NCI-H524 (cell line): ENCODE data around the gene ADARB1.

Experiments
- DNase-seq, 2 experiments: peaks; one replicate each; lab custom pipeline; 2025; lab: John Stamatoyannopoulos, UW

The ADARB1 gene

DNA sequence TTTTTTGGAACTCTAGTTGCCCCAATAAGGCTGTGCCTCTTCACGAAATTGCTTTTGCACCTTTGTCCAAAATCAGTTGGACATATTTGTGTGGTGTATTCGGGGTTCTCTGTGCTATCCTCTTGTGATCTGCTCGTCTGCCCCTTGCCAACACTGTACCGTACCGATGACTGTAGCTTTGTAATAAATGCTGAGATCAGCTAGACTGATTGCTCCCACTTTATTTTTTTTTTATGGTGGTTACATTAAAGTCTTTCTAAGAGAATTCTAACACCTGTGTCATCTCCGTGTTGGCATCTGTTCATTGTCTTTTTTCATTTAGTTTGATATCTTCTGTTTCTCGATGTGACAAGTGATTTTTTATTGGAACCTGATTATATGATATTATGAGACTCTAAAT lies 94.1 kb downstream of the ADARB1 start:
- no peak for DNase-seq

DNA sequence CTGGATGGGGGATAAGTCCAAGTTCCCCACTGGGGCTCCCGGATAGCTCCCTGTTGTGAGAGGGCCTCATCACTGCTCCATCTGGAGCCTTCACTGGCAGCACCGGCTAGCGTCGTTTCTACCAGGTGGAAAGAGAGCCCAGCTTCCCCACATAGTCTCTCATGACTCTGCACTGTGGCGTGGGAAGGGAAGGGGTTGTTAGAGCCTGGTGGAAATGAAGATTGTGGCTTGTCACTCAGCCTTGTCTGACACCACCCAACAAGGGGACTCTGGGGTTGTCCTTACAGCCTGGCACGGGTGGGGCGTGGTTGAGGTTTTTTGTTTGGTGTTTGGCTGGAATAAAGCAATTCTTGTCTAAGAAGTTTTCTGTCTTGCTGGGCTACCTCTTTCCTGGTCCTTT lies 94.6 kb downstream of the ADARB1 start:
- DNase-seq, result no peak

DNA sequence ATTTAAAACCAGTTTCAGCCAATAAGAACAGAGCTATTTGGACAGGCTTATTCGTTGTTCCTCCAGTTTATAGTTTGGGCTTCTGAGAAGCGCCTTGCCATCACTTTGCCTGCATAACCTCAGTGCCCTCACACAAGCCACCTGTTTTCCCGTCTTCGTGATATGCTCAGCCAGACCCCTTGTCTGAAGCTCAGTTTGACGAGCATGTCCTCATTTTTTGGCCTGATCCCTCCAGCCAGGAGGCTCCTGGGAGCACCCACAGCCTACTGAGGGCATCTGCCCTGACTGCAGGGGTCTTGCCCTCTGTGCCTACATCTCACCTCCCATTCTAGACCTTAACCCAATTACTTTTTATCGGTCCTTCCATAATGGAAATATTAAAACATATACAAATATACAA lies 95.3 kb downstream of the ADARB1 start:
- no peak for DNase-seq

DNA sequence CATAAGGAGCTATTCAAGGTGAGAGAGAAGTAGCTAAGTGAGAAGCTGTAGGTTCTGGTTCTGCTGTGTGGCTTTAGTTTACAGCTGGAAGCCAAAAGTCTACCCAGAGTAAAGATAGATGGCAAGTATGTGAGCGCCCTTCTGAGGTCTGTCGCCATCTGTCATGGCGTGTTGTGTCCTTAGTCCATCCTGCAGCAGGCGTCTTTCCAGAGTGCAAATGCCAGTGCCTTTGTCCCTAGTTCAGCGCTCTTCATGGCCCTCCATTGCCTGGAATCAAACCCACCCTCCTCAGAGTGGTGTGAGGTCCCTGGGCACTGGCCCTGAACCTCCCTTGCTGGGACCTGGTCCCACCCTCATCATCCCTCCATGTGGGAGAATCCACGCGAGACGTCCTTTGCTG lies 96.6 kb downstream of the ADARB1 start:
- DNase-seq, result no peak

DNA sequence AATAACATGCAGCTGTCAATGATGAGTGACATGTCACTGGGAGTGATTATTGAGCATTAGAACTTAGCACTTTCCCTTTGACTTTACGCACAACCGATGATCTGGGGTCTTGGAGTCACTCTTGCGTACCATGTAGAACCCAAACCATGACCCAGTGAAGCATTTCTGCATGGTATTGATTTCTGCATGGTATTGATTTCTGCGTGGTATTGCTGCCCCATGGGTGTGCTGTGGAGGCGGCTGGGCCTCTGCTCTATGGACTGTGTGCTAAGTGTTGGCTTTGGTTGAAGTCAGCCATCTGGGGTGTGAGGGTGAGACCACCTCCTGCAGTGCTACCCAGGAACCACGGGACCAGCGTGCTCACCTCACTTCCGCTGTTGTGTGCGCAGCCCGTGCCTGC lies 98.0 kb downstream of the ADARB1 start:
- no peak for DNase-seq

DNA sequence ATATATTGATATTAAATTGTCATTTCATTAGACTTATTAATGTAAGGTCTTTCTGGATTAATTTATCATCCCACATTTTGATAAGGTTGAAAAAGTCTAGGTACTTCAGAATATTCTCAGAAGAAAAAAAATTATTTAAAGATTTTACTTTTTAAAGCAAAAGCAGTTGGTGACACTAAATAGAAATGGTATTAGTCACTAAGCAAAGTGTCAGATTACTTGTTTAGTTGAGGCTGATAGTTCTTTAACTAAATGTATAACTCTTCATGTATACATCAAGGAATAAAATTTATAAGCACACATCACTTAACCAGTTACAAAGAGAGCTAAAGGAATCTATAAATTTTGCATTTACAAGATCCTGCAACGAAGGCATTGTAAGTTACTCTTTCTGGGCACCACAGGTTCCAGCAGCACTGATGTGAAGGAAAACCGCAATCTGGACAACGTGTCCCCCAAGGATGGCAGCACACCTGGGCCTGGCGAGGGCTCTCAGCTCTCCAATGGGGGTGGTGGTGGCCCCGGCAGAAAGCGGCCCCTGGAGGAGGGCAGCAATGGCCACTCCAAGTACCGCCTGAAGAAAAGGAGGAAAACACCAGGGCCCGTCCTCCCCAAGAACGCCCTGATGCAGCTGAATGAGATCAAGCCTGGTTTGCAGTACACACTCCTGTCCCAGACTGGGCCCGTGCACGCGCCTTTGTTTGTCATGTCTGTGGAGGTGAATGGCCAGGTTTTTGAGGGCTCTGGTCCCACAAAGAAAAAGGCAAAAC lies 101.1 kb downstream of the ADARB1 start:
- no peak for DNase-seq

DNA sequence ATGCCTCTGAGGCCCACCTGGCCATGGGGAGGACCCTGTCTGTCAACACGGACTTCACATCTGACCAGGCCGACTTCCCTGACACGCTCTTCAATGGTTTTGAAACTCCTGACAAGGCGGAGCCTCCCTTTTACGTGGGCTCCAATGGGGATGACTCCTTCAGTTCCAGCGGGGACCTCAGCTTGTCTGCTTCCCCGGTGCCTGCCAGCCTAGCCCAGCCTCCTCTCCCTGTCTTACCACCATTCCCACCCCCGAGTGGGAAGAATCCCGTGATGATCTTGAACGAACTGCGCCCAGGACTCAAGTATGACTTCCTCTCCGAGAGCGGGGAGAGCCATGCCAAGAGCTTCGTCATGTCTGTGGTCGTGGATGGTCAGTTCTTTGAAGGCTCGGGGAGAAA lies 101.8 kb downstream of the ADARB1 start:
- DNase-seq, result no peak

DNA sequence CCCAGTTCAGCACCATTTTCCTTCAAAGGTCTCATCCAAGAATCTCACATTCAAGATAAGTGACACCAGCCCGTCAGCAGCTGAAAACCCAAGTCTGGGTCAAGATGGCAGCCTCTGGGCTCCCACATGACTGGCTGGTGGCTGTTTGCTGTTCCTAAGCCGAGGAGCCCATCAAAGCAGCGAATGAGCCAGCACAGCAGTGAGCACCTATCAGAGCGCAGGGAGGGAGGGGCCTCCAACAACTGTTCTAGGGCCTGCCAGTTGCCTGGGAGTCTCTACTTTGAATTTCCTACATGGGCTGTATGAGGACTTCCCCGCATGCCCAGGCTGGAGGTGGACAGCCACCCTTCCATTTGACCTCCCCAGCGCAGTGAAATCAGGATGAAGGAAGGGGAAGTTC lies 102.7 kb downstream of the ADARB1 start:
- DNase-seq, result no peak

DNA sequence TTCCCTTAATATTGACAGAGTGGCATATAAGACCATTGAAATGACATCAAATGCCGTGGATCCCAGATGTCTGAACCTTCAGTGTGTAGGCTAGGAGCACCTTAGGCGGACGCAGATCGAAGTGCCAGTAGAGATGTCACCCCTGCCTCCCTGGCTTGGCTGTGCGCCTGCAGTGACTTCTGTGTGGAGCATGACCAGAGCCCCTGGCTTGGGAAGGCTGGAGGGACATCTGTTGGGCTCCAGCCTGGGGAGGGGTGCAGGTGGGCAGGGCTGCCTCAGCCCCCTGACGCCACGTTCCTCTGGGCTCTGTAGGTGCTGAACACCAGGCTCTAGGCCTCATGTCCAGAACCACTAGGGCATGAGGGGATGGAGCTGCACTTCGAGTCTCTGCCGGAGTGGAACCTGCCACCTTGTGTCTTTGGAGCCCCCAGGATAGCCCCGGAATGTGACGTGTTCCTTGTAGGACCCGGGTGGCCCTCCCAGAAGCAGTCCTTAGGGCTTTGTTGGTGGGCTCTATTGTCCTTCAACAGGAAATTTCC lies 103.8 kb downstream of the ADARB1 start:
- DNase-seq, result no peak

DNA sequence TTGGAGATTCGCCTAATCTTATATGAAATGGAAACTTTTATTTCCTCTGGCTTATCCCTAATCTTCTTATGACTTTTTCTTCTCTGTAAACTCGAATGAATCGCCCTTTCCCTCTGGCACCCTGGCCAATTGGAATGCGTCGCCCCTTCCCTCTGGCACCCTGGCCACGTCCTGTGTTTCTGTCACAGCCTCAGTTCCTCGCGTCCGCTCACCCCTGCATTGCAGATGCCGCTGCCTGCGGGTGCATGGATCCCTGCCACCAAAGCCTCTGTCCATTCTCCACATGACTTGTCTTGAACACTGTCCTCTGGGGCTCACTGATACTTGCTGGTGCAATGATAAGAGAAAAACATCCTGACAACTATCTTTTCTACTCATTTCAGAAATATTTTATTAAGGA lies 104.6 kb downstream of the ADARB1 start:
- no peak for DNase-seq

DNA sequence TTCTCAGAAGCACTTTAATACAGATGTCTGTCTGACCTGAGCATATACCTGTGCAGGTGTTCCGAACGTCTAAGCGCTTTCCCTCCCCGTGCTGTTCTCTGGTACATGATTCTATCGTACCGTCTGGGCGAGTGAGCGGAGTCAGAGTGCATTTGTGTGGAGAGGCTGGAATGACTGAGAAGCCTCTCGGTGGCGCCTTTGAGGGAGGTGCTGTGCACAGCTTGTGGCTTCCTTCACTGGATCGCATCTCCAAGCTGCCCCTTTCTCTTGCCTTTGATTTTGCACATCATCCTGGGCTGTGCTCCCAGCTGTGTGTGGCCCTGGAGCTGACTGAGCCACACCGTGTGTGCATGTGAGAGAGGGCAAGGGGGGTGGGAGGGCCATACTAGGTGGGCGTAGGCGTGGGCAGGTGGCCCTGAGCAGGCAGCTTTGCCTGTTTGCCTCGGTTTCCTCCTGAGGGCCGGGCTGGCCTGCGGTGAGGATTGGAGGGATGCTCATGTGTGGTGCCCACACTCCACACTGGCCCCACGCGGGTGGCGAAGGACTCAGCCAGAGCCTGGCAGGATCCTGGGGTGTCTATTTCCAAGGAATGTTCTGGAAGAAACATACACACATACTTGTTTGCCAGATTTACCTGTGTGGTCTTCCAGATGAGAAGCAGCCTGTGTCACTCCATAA lies 105.3 kb downstream of the ADARB1 start:
- DNase-seq, result no peak

DNA sequence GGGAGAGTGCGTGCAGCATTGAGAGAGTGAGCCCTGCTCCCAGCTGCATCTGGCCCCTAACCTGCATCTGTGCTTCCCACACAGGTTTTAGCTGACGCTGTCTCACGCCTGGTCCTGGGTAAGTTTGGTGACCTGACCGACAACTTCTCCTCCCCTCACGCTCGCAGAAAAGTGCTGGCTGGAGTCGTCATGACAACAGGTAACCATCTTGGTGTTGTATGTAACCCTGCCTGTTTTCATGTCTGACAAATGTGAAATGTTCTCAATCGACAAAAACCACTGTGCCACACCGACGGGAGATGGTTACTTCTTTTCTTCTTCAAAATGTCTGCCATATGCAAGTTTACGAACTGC lies 105.8 kb downstream of the ADARB1 start:
- no peak for DNase-seq

DNA sequence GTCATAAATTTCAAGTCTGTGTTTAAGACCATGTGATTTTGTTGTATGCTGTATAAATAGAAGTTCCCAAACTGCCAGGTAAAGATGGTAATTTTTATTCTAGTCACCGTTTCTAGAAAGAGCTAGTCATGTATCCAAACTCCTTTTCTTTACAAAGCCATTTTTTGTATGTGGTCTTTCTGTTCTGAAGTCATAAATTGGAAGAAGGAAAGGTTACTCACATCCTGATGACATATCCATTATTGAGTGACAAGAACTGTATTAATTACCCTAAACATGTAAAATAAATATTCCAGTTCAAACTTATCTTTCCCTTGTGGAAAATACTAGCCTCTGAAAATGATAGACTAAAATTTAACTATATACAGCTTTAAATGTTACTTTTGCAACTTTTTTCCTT lies 108.6 kb downstream of the ADARB1 start:
- no peak for DNase-seq

DNA sequence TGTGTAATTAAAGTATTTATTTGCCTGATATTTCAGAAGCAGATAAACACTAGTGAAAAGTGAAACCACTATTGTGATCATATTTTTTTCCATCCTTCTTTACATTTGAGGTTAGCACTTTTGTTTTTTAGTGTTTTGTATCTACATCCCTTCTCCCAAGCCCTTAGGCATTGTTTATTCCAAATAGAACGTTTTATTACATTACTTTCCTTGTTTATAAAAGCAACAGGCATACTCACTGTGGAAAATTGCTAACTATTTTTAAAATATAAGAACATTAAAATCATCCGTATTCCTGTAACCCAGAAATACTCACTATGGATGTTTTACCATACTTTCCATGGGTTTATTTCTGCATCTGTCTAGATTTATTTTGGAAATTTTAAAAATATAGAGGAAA lies 109.5 kb downstream of the ADARB1 start:
- no peak for DNase-seq

DNA sequence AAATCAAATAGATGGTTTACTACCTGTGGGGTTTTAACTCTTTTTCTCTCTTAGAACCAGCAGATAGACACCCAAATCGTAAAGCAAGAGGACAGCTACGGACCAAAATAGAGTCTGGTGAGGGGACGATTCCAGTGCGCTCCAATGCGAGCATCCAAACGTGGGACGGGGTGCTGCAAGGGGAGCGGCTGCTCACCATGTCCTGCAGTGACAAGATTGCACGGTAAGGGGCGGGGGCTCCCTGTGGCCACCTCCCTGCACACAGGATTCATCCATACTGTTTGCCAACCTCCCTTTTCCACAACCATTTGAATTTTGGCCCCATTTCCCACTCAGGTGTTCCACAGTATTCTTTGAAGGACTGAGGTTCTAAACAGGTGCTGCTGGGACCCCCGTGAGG lies 110.5 kb downstream of the ADARB1 start:
- no peak for DNase-seq

DNA sequence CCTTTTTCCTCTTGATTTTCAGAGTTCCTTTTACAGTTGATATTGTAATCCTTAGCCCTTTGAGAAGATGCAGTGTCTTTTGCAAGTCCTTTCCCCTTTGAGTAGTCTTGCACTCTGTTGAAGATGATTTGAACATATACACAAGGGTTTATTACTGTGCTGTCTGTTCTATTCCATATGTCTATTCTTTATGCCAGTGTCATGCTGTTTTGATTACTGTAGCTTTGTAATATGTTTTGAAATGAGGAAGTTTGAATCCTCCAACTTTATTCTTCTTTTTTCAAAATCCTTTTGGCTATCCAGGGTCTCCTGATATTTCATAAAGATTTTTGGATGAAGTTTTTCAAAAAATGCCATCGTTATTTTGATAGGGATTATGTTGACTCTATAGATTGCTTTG lies 112.3 kb downstream of the ADARB1 start:
- DNase-seq, result no peak

DNA sequence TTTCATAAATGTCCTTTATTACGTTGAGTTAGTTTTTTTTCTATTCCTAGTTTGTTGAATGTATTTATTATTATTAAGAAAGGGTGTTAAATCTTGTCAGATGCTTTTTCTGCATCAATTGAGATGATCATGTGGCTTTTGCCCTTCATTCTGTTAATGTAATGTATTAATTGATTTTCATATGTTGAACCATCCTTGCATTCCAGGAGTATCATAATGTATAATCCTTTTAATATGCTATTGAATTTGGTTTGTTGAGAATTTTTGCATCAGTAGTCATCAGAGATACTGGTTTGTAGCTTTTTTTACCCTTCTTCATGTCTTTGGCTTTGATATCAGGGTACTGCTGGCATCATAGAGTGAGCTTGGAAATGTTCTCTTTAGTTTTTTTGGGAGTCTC lies 113.3 kb downstream of the ADARB1 start:
- no peak for DNase-seq

DNA sequence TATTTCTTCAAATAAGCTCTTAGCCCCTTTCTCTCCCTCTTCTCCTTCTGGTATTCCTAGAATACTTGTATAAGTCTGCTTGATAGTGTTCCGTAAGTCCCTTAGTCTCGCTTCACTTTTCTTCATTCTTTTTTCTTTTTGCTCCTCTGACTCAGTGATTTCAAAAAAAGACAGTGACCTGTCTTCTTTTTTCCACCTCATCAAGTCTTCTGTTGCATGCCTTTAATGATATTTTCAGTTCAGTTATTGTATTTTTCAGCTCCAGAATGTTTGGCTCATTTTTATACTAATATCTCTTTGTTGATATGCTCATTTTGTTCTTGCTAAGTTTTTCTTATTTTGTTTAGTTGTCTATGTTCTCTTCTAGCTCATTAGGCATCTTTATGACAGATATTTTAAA lies 115.6 kb downstream of the ADARB1 start:
- no peak for DNase-seq

DNA sequence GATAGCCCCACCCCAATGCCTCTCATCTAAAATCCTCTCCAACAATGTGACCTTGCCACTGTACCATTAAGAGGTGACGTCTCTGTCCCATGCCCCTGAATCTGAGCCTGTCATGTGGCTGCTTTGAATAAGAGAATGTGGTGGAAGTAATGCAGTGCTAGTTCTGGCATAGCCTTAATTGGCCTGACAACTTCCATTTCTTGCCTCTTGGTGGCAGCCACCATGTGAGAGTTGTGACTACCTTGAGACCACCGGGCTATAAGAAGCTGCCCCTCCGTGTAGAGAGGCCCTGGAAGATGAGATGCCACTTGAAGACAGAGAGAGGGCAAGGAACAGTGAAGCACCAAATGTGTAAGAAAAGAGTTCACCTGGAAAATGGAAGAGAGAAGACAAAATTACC lies 118.0 kb downstream of the ADARB1 start:
- no peak for DNase-seq

DNA sequence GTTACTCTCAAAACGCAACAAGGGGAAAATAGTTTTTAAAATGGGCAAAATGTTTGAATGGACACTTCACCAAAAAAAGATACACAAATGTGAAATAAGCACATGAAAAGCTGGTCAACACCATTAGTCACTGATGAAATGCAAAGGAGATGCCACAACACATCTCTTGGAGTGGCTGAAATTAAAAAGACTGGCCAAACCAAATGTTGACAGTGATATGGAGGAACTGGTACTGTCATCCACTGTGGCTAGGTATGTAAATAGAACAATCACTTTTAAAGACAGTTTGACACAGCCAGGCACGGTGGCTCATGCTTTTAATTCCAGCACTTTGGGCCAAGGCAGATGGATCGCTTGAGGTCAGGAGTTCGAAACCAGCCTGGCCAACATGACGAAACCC lies 122.2 kb downstream of the ADARB1 start:
- DNase-seq, result no peak

DNA sequence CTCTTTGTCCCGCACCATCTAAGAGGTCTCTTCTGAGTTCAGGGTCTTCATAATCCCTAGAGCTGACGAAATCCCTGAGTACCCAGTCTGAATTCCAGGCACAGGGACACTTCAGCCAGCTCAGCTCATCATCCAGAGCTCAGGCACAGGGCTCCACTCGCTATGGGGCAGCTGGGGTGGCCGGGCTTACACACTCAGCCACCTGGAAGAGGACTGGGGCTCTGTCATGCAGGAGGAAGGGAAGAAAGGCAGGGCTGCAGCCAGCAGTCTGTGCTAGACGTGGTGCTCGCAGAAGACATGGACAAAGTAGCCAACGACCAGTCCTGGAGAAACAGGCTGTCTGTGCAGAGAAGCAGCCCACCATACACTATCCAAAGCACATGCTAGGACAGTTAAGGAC lies 124.8 kb downstream of the ADARB1 start:
- DNase-seq, result no peak

DNA sequence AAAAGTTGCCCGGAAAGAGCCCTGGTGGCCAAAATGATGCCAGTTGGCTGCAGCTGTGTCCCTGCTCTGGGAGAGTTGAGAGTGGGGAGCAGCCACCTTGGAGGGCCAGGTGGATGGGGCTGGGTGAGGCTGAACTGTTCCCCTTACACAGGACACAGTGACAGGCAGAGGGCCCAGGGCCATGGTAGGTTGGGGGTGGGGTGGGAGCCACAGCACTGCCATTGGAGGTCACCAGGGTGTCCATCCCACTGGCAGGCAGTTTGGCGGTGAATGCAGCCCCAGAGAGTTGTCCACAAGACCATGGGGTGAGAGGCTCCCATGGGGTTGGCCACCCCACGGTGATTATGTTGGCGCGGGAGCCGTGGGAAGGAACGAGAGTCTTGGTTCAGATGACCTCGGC lies 125.7 kb downstream of the ADARB1 start:
- no peak for DNase-seq

DNA sequence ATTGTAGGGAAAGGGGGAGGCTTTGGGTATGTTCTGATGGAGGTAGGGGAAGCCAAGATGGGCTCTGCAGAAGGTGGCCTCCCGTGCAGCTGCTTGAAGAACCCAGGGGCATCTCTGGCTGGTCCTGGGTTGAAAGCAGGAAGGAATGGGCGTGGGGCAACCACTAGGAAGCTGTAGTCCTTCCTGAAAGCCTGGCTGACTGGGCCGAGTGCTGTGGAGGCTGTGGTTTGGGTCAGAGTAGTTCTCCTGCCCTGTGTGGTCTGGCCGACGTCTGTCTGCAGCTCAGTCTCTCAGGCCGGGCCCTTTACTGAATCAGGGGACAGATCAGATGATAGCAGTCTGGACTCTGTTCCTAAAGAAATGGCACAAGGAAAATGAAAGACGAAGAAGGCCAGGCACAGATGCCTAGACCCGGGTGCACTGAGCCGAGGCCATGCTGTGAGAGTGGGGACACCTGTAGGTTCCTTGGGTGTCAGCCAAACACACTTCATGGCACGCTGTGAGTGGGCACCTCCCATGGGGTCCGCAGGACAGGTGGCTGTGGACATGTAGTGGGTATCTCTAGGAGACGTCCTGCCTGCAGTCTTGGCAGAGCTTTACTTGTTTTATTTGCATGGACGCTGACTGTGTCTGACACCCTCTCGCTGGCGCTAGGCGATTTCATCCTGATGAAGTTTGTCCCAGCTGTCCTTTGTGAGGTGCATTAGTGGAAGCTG lies 126.4 kb downstream of the ADARB1 start:
- DNase-seq, result no peak
